ENCODE results near the gene MOB1A. TPM values are rescaled to one million over a fixed set of nuclear protein-coding genes. Genes with fewer than 3 reads are reported as not detected.
"Not testable (repeated sequence)": the region's sequence is repeated elsewhere in the genome, so short reads cannot be mapped to it uniquely, and the experiment has no call there.

The MOB1A gene
- total RNA-seq, 1 donor = 122 TPM

DNA sequence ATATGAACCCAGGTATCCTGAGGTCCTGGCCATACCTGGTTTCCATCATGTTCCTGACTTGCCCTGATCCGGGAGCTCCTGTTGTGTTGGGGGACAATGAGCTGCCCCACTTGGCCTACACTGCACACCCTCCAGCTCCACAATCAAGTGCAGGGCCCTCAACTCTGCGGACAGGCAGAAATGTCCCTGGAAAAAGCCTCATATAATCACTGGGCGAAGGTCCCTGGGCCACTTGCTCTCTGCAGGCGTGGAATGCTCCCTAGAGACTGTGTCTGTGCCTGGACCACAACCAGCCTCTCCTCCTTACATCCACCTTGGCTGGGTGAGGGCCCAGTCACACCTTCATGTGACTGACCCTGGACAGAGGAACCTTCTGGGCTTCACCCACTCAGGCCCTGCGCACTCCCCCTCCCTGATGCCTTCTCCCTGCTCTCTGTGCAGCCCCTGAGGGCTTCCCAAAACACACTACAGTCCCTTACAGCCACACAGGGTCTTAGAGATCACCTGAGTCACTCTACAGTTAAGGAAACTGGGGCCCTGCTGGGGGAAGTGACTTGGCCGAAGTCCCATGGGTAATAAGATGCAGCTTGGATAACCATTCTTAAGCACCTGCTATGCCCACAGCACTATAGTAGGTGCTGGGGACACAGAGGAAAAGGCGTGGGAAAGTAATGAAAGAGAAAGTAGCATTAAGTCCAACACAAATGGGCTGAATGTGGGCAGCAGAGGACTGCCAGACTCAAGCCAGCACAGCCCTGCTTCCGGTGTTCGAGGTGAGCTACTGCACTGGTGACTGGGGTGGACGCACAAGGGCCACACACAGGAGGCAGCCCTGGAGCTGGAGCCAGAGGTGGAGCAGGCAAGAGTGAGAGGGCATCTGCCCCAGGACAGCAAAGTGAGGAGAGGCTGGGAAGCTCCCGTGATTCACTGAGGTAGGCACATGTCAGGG, 40.8 kb downstream of the MOB1A start:
- H3K4me1 ChIP-seq (ENCODE audit: insufficient read depth, low read length) = no peaks in the 10 kb centered on the region
- H3K27ac ChIP-seq (ENCODE audit: low read depth, low read length) = no peak overlapping the region
- H3K9me3 ChIP-seq (ENCODE audit: low read depth, low read length) = no peaks in the 10 kb centered on the region
- H3K36me3 ChIP-seq (ENCODE audit: insufficient read depth, low read length) = peaks cover 12% of the 10 kb centered on the region
- H2AFZ ChIP-seq (ENCODE audit: low read length) = no peak overlapping the region
- TF ChIP-seq, protein P1, sequence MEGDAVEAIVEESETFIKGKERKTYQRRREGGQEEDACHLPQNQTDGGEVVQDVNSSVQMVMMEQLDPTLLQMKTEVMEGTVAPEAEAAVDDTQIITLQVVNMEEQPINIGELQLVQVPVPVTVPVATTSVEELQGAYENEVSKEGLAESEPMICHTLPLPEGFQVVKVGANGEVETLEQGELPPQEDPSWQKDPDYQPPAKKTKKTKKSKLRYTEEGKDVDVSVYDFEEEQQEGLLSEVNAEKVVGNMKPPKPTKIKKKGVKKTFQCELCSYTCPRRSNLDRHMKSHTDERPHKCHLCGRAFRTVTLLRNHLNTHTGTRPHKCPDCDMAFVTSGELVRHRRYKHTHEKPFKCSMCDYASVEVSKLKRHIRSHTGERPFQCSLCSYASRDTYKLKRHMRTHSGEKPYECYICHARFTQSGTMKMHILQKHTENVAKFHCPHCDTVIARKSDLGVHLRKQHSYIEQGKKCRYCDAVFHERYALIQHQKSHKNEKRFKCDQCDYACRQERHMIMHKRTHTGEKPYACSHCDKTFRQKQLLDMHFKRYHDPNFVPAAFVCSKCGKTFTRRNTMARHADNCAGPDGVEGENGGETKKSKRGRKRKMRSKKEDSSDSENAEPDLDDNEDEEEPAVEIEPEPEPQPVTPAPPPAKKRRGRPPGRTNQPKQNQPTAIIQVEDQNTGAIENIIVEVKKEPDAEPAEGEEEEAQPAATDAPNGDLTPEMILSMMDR (IDR thresholded peaks at IDR 0.05; ENCODE audit: extremely low read depth, low read depth, low read length) = no peak
- H3K4me2 ChIP-seq (ENCODE audit: insufficient read depth, low read length) = no peak overlapping the region
- peaks cover 5% of the 10 kb centered on the region for H4K20me1 ChIP-seq (ENCODE audit: insufficient read depth, low read length)
- H3K27me3 ChIP-seq (ENCODE audit: insufficient read depth, low read length) = no peaks in the 10 kb centered on the region
- DNase-seq (ENCODE audit: insufficient read length, low spot score, missing footprints) = no peak
- H3K79me2 ChIP-seq (ENCODE audit: insufficient read depth, low read length) = peaks cover 5% of the 10 kb centered on the region
- no peak overlapping the region for H3K4me3 ChIP-seq (ENCODE audit: insufficient read depth, low read length)

DNA sequence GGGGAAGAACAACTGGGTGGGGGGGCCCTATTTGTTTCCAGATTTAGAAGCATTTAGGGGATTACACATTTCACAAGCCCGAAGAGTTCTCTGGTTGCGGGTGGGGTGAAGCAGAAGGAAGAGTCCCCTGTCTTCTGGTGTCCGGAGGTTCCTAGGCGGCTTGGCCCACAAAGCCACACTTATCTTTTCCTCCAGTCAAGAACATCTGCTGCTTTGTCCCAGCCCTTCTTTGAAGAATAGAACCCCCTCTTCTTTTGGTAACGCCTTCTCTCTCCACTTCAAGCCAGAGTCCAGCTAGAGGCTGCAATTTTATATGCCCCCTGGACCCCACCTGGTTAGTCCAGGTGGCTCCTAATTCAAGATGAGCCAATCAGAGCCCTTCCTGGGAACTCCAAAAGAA, 46.8 kb downstream of the MOB1A start:
- Histone ChIP-seq H3K36me3 (ENCODE audit: insufficient read depth, low read length) (peaks cover 7% of the 10 kb centered on the region), H2AFZ (ENCODE audit: low read length) (no peak overlapping the region), H3K27ac (ENCODE audit: low read depth, low read length) (no peak overlapping the region), H3K27me3 (ENCODE audit: insufficient read depth, low read length) (peaks cover 13% of the 10 kb centered on the region), H4K20me1 (ENCODE audit: insufficient read depth, low read length) (no peaks in the 10 kb centered on the region), H3K79me2 (ENCODE audit: insufficient read depth, low read length) (no peaks in the 10 kb centered on the region), H3K4me3 (ENCODE audit: insufficient read depth, low read length) (no peak overlapping the region), H3K9me3 (ENCODE audit: low read depth, low read length) (no peaks in the 10 kb centered on the region), H3K4me2 (ENCODE audit: insufficient read depth, low read length) (no peak overlapping the region), H3K4me1 (ENCODE audit: insufficient read depth, low read length) (no peaks in the 10 kb centered on the region)
- TF ChIP-seq, protein P1 (IDR thresholded peaks at IDR 0.05; ENCODE audit: extremely low read depth, low read depth, low read length) = no peak
- no peak for DNase-seq (ENCODE audit: insufficient read length, low spot score, missing footprints)

DNA sequence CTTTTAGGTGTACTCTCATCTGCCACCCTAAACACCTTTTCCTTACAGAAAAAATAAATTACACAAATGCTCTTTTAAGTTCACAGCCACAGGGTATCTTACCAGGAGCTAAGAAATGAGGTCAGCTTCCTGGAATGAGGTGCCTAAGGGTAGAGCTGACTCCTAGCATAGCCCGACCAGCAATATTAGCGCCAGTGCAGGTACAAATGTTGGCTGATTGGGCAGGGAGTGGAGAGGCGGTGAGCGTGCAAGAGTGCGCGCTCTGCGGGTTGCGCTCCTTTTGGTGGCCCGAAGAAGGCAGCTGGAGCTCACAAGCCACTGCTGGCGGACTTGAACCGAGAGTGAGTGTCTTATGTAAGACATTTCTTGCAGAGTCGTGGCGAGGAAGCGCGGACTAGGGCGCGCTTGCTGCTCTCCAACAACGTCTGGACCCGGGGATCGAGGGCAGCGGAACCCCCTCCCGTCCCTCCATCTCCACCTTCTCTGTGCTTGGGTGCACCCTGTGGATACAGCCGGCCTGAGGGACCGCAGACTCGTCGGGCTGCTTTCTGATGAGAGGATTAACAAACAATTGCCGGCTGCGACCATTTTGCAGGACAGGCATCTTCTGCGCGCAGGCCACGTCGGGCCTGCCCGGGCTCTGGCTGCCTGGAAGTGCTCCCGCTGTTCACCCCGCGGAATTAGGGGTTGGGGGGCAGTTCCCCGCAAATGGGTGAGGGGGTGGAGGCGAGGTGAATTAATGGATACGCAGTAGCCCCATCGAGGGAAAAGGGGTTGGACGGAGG, 48.3 kb downstream of the MOB1A start:
- Histone ChIP-seq H3K27ac (ENCODE audit: low read depth, low read length) (no peak overlapping the region), H3K27me3 (ENCODE audit: insufficient read depth, low read length) (peaks cover 13% of the 10 kb centered on the region), H3K4me3 (ENCODE audit: insufficient read depth, low read length) (no peak overlapping the region), H3K4me1 (ENCODE audit: insufficient read depth, low read length) (no peaks in the 10 kb centered on the region), H2AFZ (ENCODE audit: low read length) (no peak overlapping the region), H3K9me3 (ENCODE audit: low read depth, low read length) (no peaks in the 10 kb centered on the region), H3K4me2 (ENCODE audit: insufficient read depth, low read length) (no peak overlapping the region), H3K79me2 (ENCODE audit: insufficient read depth, low read length) (no peaks in the 10 kb centered on the region), H3K36me3 (ENCODE audit: insufficient read depth, low read length) (peaks cover 6% of the 10 kb centered on the region), H4K20me1 (ENCODE audit: insufficient read depth, low read length) (no peaks in the 10 kb centered on the region)
- peak; percentile 78 for DNase-seq (ENCODE audit: insufficient read length, low spot score, missing footprints)
- TF ChIP-seq, protein P1 (IDR thresholded peaks at IDR 0.05; ENCODE audit: extremely low read depth, low read depth, low read length) = no peak

DNA sequence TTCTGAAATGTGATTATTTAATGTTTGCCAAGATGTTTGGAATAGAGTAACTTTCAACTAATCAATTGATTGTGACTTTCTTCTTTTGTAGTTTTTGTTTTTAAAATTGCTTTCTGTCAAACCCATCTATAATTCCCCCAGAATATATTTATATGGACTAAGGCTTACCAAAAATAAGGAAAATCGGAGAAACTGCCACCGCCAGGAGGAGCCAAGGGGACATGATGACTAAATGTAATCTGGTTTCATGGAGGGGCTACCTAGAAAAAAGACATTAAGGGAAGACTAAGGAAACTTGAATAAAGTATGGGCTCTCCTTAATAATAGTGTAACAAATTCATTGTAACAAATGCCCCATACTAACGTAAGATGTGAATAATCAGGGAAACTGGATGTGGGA, 50.5 kb downstream of the MOB1A start:
- TF ChIP-seq, protein P1 (IDR thresholded peaks at IDR 0.05; ENCODE audit: extremely low read depth, low read depth, low read length) = peak; percentile 15
- no peaks in the 10 kb centered on the region for H3K79me2 ChIP-seq (ENCODE audit: insufficient read depth, low read length)
- peaks cover 13% of the 10 kb centered on the region for H3K27me3 ChIP-seq (ENCODE audit: insufficient read depth, low read length)
- no peaks in the 10 kb centered on the region for H3K36me3 ChIP-seq (ENCODE audit: insufficient read depth, low read length)
- no peak overlapping the region for H2AFZ ChIP-seq (ENCODE audit: low read length)
- peak; percentile 54 for DNase-seq (ENCODE audit: insufficient read length, low spot score, missing footprints)
- no peak overlapping the region for H3K4me2 ChIP-seq (ENCODE audit: insufficient read depth, low read length)
- no peak overlapping the region for H3K27ac ChIP-seq (ENCODE audit: low read depth, low read length)
- H3K9me3 ChIP-seq (ENCODE audit: low read depth, low read length) = no peaks in the 10 kb centered on the region
- no peak overlapping the region for H3K4me3 ChIP-seq (ENCODE audit: insufficient read depth, low read length)
- no peaks in the 10 kb centered on the region for H4K20me1 ChIP-seq (ENCODE audit: insufficient read depth, low read length)
- no peaks in the 10 kb centered on the region for H3K4me1 ChIP-seq (ENCODE audit: insufficient read depth, low read length)

DNA sequence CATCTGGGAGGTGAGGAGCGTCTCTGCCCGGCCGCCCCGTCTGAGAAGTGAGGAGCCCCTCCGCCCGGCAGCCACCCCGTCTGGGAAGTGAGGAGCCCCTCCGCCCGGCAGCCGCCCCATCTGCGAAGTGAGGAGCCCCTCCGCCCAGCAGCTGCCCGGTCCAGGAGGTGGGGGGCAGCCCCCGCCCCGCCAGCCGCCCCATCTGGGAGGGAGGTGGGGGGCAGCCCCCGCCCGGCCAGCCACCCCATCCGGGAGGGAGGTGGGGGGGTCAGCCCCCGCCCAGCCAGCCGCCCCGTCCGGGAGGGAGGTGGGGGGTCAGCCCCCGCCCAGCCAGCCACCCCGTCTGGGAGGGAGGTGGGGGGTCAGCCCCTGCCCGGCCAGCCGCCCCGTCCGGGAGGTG, 54.7 kb downstream of the MOB1A start:
- not testable (repeated sequence) for DNase-seq (ENCODE audit: insufficient read length, low spot score, missing footprints); H3K4me2 ChIP-seq (ENCODE audit: insufficient read depth, low read length); H3K27me3 ChIP-seq (ENCODE audit: insufficient read depth, low read length); H3K79me2 ChIP-seq (ENCODE audit: insufficient read depth, low read length); H3K4me3 ChIP-seq (ENCODE audit: insufficient read depth, low read length); H3K27ac ChIP-seq (ENCODE audit: low read depth, low read length); H4K20me1 ChIP-seq (ENCODE audit: insufficient read depth, low read length); H3K36me3 ChIP-seq (ENCODE audit: insufficient read depth, low read length); H3K4me1 ChIP-seq (ENCODE audit: insufficient read depth, low read length); H2AFZ ChIP-seq (ENCODE audit: low read length); H3K9me3 ChIP-seq (ENCODE audit: low read depth, low read length)

All from osteoblast (primary cell).